ENCODE measurements around the gene ASIC2.

Gene ASIC2

DNA sequence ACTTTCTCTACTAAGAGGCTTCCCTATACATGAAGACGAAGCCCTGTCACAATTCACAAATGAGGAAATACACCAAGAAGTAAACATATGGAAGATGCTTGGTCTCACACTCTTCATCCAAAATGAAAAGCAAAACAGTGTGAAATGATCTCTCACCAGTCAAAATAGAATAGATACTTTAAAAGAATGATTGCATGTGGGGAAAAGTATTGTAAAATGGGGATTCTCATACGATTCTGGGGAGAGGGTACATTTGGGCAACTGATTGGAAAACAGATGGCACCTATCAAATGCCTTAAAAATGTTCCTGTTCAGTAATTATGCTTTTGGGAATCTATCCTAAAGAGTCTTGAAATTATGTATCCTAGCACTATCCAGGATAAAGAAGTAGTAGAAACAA lies 78.1 kb downstream of the ASIC2 start:
- H3K9me3 ChIP-seq (ENCODE audit: low read length), result no peaks in the 10 kb centered on the region
- 0 out of 2 replicates have a peak, but pooled peaks cover 3% of the 10 kb centered on the region for H3K27me3 ChIP-seq (ENCODE audit: insufficient read depth, low read length)
- no peaks in the 10 kb centered on the region for H3K4me1 ChIP-seq (ENCODE audit: insufficient read depth, low read length, severe bottlenecking)
- H2AFZ ChIP-seq (ENCODE audit: low read length), result no peak overlapping the region
- H3K4me2 ChIP-seq (ENCODE audit: low read length), result no peak overlapping the region
- H3F3A ChIP-seq (ENCODE audit: insufficient read depth, low read length), result no peaks in the 10 kb centered on the region
- H3K36me3 ChIP-seq (ENCODE audit: insufficient read depth, low read length), result no peaks in the 10 kb centered on the region
- TF ChIP-seq, protein P1, sequence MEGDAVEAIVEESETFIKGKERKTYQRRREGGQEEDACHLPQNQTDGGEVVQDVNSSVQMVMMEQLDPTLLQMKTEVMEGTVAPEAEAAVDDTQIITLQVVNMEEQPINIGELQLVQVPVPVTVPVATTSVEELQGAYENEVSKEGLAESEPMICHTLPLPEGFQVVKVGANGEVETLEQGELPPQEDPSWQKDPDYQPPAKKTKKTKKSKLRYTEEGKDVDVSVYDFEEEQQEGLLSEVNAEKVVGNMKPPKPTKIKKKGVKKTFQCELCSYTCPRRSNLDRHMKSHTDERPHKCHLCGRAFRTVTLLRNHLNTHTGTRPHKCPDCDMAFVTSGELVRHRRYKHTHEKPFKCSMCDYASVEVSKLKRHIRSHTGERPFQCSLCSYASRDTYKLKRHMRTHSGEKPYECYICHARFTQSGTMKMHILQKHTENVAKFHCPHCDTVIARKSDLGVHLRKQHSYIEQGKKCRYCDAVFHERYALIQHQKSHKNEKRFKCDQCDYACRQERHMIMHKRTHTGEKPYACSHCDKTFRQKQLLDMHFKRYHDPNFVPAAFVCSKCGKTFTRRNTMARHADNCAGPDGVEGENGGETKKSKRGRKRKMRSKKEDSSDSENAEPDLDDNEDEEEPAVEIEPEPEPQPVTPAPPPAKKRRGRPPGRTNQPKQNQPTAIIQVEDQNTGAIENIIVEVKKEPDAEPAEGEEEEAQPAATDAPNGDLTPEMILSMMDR (IDR thresholded peaks at IDR 0.05; ENCODE audit: low read length), result no peak
- TF ChIP-seq EZH2 (IDR thresholded peaks at IDR 0.05; ENCODE audit: borderline replicate concordance, low read length), result no peak
- H3K9ac ChIP-seq (ENCODE audit: low read length), result no peak overlapping the region
- H3K9me2 ChIP-seq (ENCODE audit: low read depth, low read length), result no peaks in the 10 kb centered on the region
- no peak overlapping the region for H3K27ac ChIP-seq (ENCODE audit: low read depth, low read length, poor library complexity, severe bottlenecking)
- H3K4me3 ChIP-seq (ENCODE audit: low read depth, low read length, poor library complexity, severe bottlenecking), result no peak overlapping the region
- no peaks in the 10 kb centered on the region for H4K20me1 ChIP-seq (ENCODE audit: insufficient read depth, low read length)
- no peaks in the 10 kb centered on the region for H3K79me2 ChIP-seq (ENCODE audit: insufficient read depth, low read length)

DNA sequence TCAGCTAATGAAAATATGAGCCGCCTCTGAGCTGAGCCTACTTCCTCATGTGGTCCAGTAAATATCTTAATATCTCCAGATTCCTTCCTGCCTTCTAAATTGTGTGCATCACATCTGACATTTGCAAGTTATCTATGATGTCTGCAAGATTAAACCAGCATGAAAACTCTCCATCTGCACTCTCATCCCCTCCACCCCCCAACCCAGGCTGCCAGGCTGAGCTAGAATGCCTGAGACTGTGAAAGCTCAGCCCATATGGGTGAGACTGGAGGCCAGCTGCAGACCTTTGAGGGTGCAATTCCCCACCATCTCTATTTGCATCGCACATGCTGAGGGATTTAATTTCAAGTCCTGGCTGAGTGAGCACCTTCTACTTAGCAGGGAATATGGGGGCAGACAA lies 82.8 kb downstream of the ASIC2 start:
- TF ChIP-seq, protein P1 (IDR thresholded peaks at IDR 0.05; ENCODE audit: low read length), result no peak
- TF ChIP-seq EZH2 (IDR thresholded peaks at IDR 0.05; ENCODE audit: borderline replicate concordance, low read length), result no peak
- H3F3A ChIP-seq (ENCODE audit: insufficient read depth, low read length), result no peaks in the 10 kb centered on the region

DNA sequence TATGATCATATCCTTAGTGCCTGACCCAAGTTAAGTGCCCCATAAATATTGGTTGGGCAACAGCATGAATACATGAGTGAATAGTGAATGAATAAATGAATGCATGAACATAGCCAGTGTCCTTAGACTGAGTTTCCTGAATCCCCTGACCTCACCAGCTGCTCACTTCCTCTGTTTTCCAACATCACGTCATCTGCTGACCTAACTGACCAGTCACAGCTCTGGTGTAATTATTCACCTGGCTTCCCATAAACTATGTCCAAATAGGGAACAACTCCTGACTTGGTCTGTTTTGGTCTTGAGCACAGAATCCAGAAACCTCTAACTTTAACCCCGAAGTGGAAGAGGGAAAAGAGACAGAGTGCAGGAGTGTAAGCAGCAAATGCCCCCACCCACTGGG lies 83.4 kb downstream of the ASIC2 start:
- no peaks in the 10 kb centered on the region for H4K20me1 ChIP-seq (ENCODE audit: insufficient read depth, low read length)
- H3K27ac ChIP-seq (ENCODE audit: low read depth, low read length, poor library complexity, severe bottlenecking), result no peak overlapping the region
- no peaks in the 10 kb centered on the region for H3K79me2 ChIP-seq (ENCODE audit: insufficient read depth, low read length)
- H3K9me3 ChIP-seq (ENCODE audit: low read length), result no peaks in the 10 kb centered on the region
- H3K36me3 ChIP-seq (ENCODE audit: insufficient read depth, low read length), result no peaks in the 10 kb centered on the region
- no peaks in the 10 kb centered on the region for H3K9me2 ChIP-seq (ENCODE audit: low read depth, low read length)
- H3K27me3 ChIP-seq (ENCODE audit: insufficient read depth, low read length), result no peaks in the 10 kb centered on the region
- no peaks in the 10 kb centered on the region for H3K4me1 ChIP-seq (ENCODE audit: insufficient read depth, low read length, severe bottlenecking)
- no peaks in the 10 kb centered on the region for H3F3A ChIP-seq (ENCODE audit: insufficient read depth, low read length)
- no peak overlapping the region for H3K4me3 ChIP-seq (ENCODE audit: low read depth, low read length, poor library complexity, severe bottlenecking)
- no peak for TF ChIP-seq EZH2 (IDR thresholded peaks at IDR 0.05; ENCODE audit: borderline replicate concordance, low read length)
- TF ChIP-seq, protein P1 (IDR thresholded peaks at IDR 0.05; ENCODE audit: low read length), result no peak
- no peak overlapping the region for H3K9ac ChIP-seq (ENCODE audit: low read length)
- no peak overlapping the region for H2AFZ ChIP-seq (ENCODE audit: low read length)
- H3K4me2 ChIP-seq (ENCODE audit: low read length), result no peak overlapping the region

More for the DNA sequence above, 82.8 kb downstream of the ASIC2 start:
- H2AFZ ChIP-seq (ENCODE audit: low read length), result no peak overlapping the region
- no peaks in the 10 kb centered on the region for H3K9me3 ChIP-seq (ENCODE audit: low read length)
- H3K27me3 ChIP-seq (ENCODE audit: insufficient read depth, low read length), result no peaks in the 10 kb centered on the region
- H3K9ac ChIP-seq (ENCODE audit: low read length), result no peak overlapping the region
- no peaks in the 10 kb centered on the region for H3K79me2 ChIP-seq (ENCODE audit: insufficient read depth, low read length)
- no peaks in the 10 kb centered on the region for H4K20me1 ChIP-seq (ENCODE audit: insufficient read depth, low read length)
- no peaks in the 10 kb centered on the region for H3K9me2 ChIP-seq (ENCODE audit: low read depth, low read length)
- no peak overlapping the region for H3K27ac ChIP-seq (ENCODE audit: low read depth, low read length, poor library complexity, severe bottlenecking)
- no peak overlapping the region for H3K4me2 ChIP-seq (ENCODE audit: low read length)
- H3K4me1 ChIP-seq (ENCODE audit: insufficient read depth, low read length, severe bottlenecking), result no peaks in the 10 kb centered on the region
- no peaks in the 10 kb centered on the region for H3K36me3 ChIP-seq (ENCODE audit: insufficient read depth, low read length)
- no peak overlapping the region for H3K4me3 ChIP-seq (ENCODE audit: low read depth, low read length, poor library complexity, severe bottlenecking)

Data from OCI-LY1 (cell line).